Tibial nerve (tissue), 4 donors: Measurements from ENCODE around the gene IPO7. TPM values are rescaled to one million over a fixed set of nuclear protein-coding genes. Genes with fewer than 3 reads are reported as not detected.
"Not testable (repeated sequence)": the region's sequence is repeated elsewhere in the genome, so short reads cannot be mapped to it uniquely, and the experiment has no call there.

Experiments
- DNase-seq, 2 donors: peaks; one replicate each; pipeline ENCODE4 v3.0.0-alpha.2; 2019; ENCODE audit warnings: low spot score in 2 of 2
- H3K27ac ChIP-seq, 4 donors: fragments of 200-600 bp; sonication (generic) in 3 of 4; one replicate each; pipeline ENCODE4 v1.5.1; 2017 to 2019; ENCODE audit warnings: mild to moderate bottlenecking in 1 of 4
- H3K27me3 ChIP-seq, 2 donors: fragments of 200-600 bp; sonication (generic) in 1 of 2; one replicate each; pipeline versions ENCODE4 v1.5.1 to v1.6.0; 2017 to 2019
- H3K36me3 ChIP-seq, 3 donors: fragments of 200-600 bp; sonication (generic); one replicate each; pipeline ENCODE4 v1.5.1; 2018 to 2019
- H3K4me1 ChIP-seq, 4 donors: fragments of 200-600 bp; sonication (generic) in 3 of 4; one replicate each; pipeline ENCODE4 v1.5.1; 2017 to 2019
- H3K4me3 ChIP-seq, 4 donors: fragments of 200-600 bp; sonication (generic) in 3 of 4; one replicate each; pipeline ENCODE4 v1.5.1; 2017 to 2019; ENCODE audit warnings: mild to moderate bottlenecking in 1 of 4, moderate library complexity in 1 of 4
- H3K9me3 ChIP-seq, 4 donors: fragments of 200-600 bp; sonication (generic) in 3 of 4; one replicate each; pipeline ENCODE4 v1.5.1; 2017 to 2019
- EP300 ChIP-seq, 2 donors: sonication (generic); formaldehyde crosslinking; IDR thresholded peaks; one replicate each; pipeline ENCODE4 v1.6.1; 2017; ENCODE audit warnings: antibody characterized with exemption in 2 of 2, mild to moderate bottlenecking in 1 of 2
- POLR2A ChIP-seq, 2 donors: fragments of 450-650 bp; IDR thresholded peaks; one replicate each; pipeline ENCODE4 v1.6.1; 2017; ENCODE audit warnings: antibody characterized with exemption in 2 of 2, mild to moderate bottlenecking in 2 of 2, moderate library complexity in 2 of 2
- WGBS, 2 donors: methylation state at CpG; one replicate each; pipeline ENCODE4 v1.1.5; 2018; 5-methylcytosine and 5-hydroxymethylcytosine counted together
- total RNA-seq, 4 donors: library from RNA; depleted of rRNA; stranded (reverse); fragments of >200 nt; gene quantifications; one replicate each; pipeline ENCODE4 v1.1.0, GENCODE V29; 2016
- TF ChIP-seq, protein P1 (sequence below), 5 experiments: fragments of 200-600 bp in 3 of 5; fragments of 450-650 bp in 2 of 5; sonication (generic) in 3 of 5; IDR thresholded peaks; one replicate each; pipeline ENCODE4 v1.5.1; 2016 to 2019; ENCODE audit warnings: antibody characterized with exemption in 5 of 5, mild to moderate bottlenecking in 3 of 5, moderate library complexity in 2 of 5

The IPO7 gene
- total RNA-seq, 4 donors from 2014 or later = 57.7 to 92.9 (median 65.3) TPM

DNA sequence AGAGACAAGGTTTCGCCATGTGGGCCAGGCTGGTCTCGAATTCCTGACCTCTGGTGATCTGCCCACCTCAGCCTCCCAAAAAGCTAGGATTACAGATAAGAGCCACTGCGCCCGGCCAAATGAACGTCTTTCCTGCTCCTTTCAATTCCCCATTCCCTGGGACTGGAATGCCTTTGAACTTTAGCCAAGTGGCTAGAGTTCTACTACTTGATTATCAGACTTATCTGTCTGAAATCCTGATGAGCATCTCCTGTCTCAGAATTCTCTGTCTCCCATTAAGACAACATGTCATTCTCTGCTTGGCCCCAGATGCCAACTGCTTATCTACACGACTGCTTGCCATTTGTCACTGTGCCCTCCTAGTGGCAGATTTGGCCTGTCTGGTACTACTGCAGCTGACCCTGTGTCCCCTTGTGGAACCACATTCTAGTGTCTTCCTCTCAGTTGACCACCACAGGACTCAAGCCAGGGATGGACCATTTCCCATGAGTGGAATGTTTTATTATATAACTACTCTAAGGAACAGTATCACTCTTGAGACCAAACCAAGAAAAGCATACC is 33.1 kb upstream of the IPO7 start:
- H3K27ac ChIP-seq = no peak overlapping the region
- no peaks in the 10 kb centered on the region for H3K9me3 ChIP-seq
- no peaks in the 10 kb centered on the region for H3K36me3 ChIP-seq
- TF ChIP-seq POLR2A (IDR thresholded peaks at IDR 0.05) (no peak), EP300 (IDR thresholded peaks at IDR 0.05) (no peak)
- TF ChIP-seq, protein P1, sequence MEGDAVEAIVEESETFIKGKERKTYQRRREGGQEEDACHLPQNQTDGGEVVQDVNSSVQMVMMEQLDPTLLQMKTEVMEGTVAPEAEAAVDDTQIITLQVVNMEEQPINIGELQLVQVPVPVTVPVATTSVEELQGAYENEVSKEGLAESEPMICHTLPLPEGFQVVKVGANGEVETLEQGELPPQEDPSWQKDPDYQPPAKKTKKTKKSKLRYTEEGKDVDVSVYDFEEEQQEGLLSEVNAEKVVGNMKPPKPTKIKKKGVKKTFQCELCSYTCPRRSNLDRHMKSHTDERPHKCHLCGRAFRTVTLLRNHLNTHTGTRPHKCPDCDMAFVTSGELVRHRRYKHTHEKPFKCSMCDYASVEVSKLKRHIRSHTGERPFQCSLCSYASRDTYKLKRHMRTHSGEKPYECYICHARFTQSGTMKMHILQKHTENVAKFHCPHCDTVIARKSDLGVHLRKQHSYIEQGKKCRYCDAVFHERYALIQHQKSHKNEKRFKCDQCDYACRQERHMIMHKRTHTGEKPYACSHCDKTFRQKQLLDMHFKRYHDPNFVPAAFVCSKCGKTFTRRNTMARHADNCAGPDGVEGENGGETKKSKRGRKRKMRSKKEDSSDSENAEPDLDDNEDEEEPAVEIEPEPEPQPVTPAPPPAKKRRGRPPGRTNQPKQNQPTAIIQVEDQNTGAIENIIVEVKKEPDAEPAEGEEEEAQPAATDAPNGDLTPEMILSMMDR (IDR thresholded peaks at IDR 0.05) = no peak
- no peaks in the 10 kb centered on the region for H3K27me3 ChIP-seq
- 69 to 78% methylated on average over 6 of the region's 6 CpGs for WGBS, 2 donors
- DNase-seq = no peak
- no peak overlapping the region for H3K4me3 ChIP-seq
- H3K4me1 ChIP-seq = no peaks in the 10 kb centered on the region

DNA sequence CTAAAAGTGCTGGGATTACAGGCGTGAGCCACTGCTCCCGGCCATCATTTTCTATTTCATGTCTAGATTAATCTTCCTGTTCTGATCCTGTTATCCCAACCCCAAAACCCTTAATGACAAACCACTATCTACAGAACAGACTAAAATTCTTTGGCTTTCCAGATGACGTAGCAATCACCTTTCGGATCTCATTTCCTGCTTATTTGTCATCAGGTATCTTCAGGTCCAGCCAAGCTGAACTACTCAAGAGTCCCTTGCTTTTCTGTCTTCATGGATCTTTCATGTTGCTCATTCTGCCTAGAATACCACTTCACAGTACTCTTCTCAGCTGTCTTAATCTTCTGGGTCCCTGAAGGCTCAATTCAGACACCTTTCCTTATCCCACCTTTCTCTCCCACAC is 27.4 kb upstream of the IPO7 start:
- DNase-seq = no peak
- Histone ChIP-seq H3K36me3 (no peaks in the 10 kb centered on the region), H3K27me3 (no peaks in the 10 kb centered on the region), H3K9me3 (no peaks in the 10 kb centered on the region), H3K27ac (no peak overlapping the region), H3K4me1 (no peaks in the 10 kb centered on the region), H3K4me3 (no peak overlapping the region)
- WGBS, 2 donors = 89 to 94% methylated on average over 4 of the region's 4 CpGs
- TF ChIP-seq POLR2A (IDR thresholded peaks at IDR 0.05) (no peak), EP300 (IDR thresholded peaks at IDR 0.05) (no peak)
- TF ChIP-seq, protein P1 (IDR thresholded peaks at IDR 0.05) = no peak

DNA sequence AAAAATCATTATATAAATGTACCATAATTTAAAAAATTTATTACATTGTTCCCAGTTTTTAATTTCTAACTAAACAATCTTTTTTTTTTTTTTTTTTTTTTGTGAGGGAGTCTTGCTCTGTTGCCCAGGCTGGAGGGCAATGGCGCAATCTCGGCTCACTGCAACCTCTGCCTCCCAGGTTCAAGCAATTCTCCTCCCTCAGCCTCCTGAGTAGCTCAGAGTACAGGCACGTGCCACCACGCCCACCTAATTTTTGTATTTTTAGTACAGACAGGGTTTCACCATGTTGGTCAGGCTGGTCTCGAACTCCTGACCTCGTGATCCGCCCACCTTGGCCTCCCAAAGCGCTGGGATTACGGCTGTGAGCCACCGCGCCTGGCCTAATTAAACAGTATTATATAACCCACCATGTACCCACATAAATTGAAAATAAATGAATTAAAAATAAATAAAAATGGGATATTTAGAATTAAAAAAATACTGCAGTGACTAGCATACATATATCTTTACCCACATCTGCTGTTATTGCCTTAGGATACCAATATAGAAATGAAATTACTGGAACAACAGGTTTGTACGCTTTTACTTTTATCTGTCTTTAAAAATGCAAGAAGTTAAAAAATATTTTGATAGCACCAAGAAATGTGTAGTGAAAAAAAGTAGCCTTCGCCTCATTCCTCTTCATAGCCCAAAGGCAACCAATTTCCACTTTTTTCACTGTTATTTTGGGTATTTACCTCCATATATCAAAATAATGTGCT is 23.4 kb upstream of the IPO7 start:
- H3K4me3 ChIP-seq, DNase-seq, H3K27me3 ChIP-seq, H3K9me3 ChIP-seq, H3K27ac ChIP-seq, H3K36me3 ChIP-seq: not testable (repeated sequence)
- H3K4me1 ChIP-seq = peaks cover 0 to 14% (median 0%) of the 10 kb centered on the region in 4 donors
- 89 to 95% methylated on average over 13 of the region's 13 CpGs for WGBS, 2 donors

DNA sequence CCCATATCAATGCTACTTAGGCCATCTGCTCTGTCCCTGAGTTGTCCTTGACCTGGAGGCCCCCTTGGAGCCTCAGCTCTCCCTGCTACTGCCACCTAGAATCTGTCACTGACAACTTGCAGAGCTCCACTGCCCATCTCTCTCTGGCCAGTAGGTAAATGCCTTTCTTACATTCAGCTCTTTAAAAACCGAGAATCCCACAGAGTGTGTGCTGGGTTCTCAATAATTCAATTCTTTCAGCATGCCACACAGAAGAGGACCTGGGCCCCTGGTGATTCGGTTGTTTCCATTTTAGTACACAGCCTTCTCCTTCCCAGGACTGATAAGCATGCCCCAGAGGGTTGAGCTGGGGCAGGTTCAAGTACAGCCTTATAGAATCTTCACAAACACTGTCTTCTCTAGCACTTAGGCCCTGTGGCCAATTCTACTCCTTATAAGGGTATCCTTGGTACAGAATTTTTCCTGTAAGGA is 22.0 kb upstream of the IPO7 start:
- Histone ChIP-seq H3K27me3 (no peaks in the 10 kb centered on the region), H3K27ac (no peak overlapping the region), H3K4me1 (peaks cover 0 to 14% (median 0%) of the 10 kb centered on the region in 4 donors), H3K9me3 (no peaks in the 10 kb centered on the region), H3K36me3 (no peaks in the 10 kb centered on the region), H3K4me3 (no peak overlapping the region)
- TF ChIP-seq, protein P1 (IDR thresholded peaks at IDR 0.05) = no peak
- no peak for TF ChIP-seq POLR2A (IDR thresholded peaks at IDR 0.05)
- TF ChIP-seq EP300 (IDR thresholded peaks at IDR 0.05) = no peak
- DNase-seq = no peak
- 60 to 79% methylated on average over 2 of the region's 2 CpGs for WGBS, 2 donors

DNA sequence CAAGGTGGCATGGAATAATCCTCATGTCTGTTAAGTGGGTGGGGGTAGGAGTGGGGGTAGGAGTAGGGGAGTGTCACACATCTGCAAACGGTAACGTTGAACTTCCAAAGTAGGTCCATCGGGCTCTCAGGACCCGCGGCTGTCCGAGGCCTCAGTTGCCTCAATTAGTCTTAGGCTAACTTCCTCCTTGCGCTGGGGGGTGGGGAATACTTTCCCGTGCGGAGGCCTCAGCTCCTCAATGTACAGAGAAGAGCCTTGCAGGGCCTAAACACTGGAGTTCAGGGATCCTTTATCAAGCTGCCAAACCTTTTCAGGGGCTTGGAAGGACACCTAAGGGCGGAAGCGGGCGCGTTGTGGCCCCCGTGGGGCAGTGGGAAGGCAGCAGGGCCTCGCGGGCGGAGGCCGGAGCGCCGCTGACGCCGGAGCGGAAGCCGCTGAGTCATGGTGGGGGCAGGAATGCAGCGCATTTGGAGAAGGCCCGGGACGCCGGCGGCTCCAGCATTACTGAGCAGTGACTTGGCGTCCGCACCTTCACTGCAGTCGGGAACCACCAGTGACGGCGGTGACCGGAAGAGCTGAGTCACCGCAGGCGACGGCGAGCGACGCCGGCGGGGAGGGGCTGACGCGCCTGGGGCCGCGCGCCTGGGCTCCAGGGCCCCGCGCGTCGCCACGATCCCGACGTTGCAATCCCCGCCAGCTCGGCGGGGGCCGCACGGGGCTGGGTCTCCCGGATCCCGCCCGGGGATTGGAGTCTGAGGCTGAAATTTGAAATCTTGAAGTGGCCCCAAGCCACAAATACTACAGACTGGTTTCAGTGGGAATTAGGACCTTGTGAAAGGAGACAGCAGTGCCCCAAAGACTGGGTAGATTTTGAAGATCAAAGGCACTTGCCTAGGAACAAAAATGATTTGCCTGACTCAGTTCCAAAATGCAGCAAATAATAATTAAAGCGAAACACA is 20.2 kb upstream of the IPO7 start:
- peaks cover 0 to 14% (median 0%) of the 10 kb centered on the region in 4 donors for H3K4me1 ChIP-seq
- H3K27me3 ChIP-seq = no peaks in the 10 kb centered on the region
- H3K4me3 ChIP-seq = peak overlapping the region; percentile 29 to 78 (median 56)
- H3K27ac ChIP-seq = peak overlapping the region; percentile 85 to 99 (median 98)
- 1 to 2% methylated on average over 53 to 63 of the region's 64 CpGs for WGBS, 2 donors
- no peaks in the 10 kb centered on the region for H3K9me3 ChIP-seq
- DNase-seq = peak; percentile 82
- H3K36me3 ChIP-seq = no peaks in the 10 kb centered on the region
- TF ChIP-seq EP300 (IDR thresholded peaks at IDR 0.05) (peak; percentile 76 to 94), POLR2A (IDR thresholded peaks at IDR 0.05) (peak in 1 of 2 donors; percentile 41)
- TF ChIP-seq, protein P1 (IDR thresholded peaks at IDR 0.05) = peak in 2 of 5 experiments; percentile 8 to 37
